IMR-90 (cell line): ENCODE measurements around the gene GBE1.

Source experiments
- BHLHE40 ChIP-seq: fragments of 150-350 bp; IDR thresholded peaks from 2 replicates; pipeline ENCODE4 v1.6.1; 2016; ENCODE audit warnings: mild to moderate bottlenecking, low read depth, low read length
- CHD1 ChIP-seq: IDR thresholded peaks from 2 replicates; pipeline ENCODE4 v1.6.1; 2012; ENCODE audit warnings: low read depth, low read length, improper control_type of control experiment
- ELK1 ChIP-seq: fragments of 150-350 bp; IDR thresholded peaks from 2 replicates; pipeline ENCODE4 v1.6.1; 2016; ENCODE audit warnings: low read depth, mild to moderate bottlenecking, low read length, moderate library complexity, borderline replicate concordance
- FOS ChIP-seq: fragments of 150-350 bp; IDR thresholded peaks from 2 replicates; pipeline ENCODE4 v1.6.1; 2016; ENCODE audit warnings: low read depth, low read length
- MAZ ChIP-seq: IDR thresholded peaks from 2 replicates; pipeline ENCODE4 v1.6.1; 2012; ENCODE audit warnings: low read depth, mild to moderate bottlenecking, low read length, improper control_type of control experiment, moderate library complexity, borderline replicate concordance
- MXI1 ChIP-seq: IDR thresholded peaks from 2 replicates; pipeline ENCODE4 v1.6.1; 2012; ENCODE audit warnings: low read depth, mild to moderate bottlenecking, low read length, moderate library complexity, borderline replicate concordance
- POLR2A ChIP-seq: IDR thresholded peaks from 2 replicates; pipeline ENCODE4 v1.6.1; 2012; ENCODE audit warnings: mild to moderate bottlenecking, low read depth, low read length
- RAD21 ChIP-seq: IDR thresholded peaks from 2 replicates; pipeline ENCODE4 v1.6.1; 2012; ENCODE audit warnings: low read length, improper control_type of control experiment
- RFX5 ChIP-seq: IDR thresholded peaks from 2 replicates; pipeline ENCODE4 v1.8.0; 2012; ENCODE audit warnings: low read depth, mild to moderate bottlenecking, low read length, moderate library complexity
- SMC3 ChIP-seq: fragments of 150-350 bp; IDR thresholded peaks from 2 replicates; pipeline ENCODE4 v1.6.1; 2016; ENCODE audit warnings: low read depth, mild to moderate bottlenecking, antibody characterized with exemption, low read length, moderate library complexity
- TF ChIP-seq, protein P1 (sequence below): conservative IDR thresholded peaks from 2 replicates; pipeline ENCODE4 v1.5.1; 2012; ENCODE audit warnings: mild to moderate bottlenecking, low read depth, low read length, improper control_type of control experiment
- TF ChIP-seq, protein P2 (sequence below): fragments of 150-350 bp; IDR thresholded peaks from 2 replicates; pipeline ENCODE4 v1.6.1; 2017; ENCODE audit warnings: mild to moderate bottlenecking, antibody characterized with exemption, low read length, low read depth

- TF ChIP-seq CHD1: no peak
- TF ChIP-seq POLR2A: no peak
- no peak for TF ChIP-seq MAZ
- TF ChIP-seq, protein P1, sequence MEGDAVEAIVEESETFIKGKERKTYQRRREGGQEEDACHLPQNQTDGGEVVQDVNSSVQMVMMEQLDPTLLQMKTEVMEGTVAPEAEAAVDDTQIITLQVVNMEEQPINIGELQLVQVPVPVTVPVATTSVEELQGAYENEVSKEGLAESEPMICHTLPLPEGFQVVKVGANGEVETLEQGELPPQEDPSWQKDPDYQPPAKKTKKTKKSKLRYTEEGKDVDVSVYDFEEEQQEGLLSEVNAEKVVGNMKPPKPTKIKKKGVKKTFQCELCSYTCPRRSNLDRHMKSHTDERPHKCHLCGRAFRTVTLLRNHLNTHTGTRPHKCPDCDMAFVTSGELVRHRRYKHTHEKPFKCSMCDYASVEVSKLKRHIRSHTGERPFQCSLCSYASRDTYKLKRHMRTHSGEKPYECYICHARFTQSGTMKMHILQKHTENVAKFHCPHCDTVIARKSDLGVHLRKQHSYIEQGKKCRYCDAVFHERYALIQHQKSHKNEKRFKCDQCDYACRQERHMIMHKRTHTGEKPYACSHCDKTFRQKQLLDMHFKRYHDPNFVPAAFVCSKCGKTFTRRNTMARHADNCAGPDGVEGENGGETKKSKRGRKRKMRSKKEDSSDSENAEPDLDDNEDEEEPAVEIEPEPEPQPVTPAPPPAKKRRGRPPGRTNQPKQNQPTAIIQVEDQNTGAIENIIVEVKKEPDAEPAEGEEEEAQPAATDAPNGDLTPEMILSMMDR: no peak
- TF ChIP-seq RFX5: no peak
- TF ChIP-seq FOS: no peak
- no peak for TF ChIP-seq BHLHE40
- TF ChIP-seq ELK1: no peak
- TF ChIP-seq RAD21: no peak
- TF ChIP-seq, protein P2, sequence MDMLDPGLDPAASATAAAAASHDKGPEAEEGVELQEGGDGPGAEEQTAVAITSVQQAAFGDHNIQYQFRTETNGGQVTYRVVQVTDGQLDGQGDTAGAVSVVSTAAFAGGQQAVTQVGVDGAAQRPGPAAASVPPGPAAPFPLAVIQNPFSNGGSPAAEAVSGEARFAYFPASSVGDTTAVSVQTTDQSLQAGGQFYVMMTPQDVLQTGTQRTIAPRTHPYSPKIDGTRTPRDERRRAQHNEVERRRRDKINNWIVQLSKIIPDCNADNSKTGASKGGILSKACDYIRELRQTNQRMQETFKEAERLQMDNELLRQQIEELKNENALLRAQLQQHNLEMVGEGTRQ: no peak
- TF ChIP-seq SMC3: no peak
- TF ChIP-seq MXI1: no peak
Measured at GRCh38 chr3:81621277-81621676, 140.2 kb downstream of the GBE1 start.
